Hippocampal formation (tissue), 2 donors: ENCODE data around the gene SLC1A3.

Experiments
- DNase-seq, 2 donors: peaks; one replicate each; lab custom pipeline; 2025; lab: John Stamatoyannopoulos, UW

SLC1A3 gene

DNA sequence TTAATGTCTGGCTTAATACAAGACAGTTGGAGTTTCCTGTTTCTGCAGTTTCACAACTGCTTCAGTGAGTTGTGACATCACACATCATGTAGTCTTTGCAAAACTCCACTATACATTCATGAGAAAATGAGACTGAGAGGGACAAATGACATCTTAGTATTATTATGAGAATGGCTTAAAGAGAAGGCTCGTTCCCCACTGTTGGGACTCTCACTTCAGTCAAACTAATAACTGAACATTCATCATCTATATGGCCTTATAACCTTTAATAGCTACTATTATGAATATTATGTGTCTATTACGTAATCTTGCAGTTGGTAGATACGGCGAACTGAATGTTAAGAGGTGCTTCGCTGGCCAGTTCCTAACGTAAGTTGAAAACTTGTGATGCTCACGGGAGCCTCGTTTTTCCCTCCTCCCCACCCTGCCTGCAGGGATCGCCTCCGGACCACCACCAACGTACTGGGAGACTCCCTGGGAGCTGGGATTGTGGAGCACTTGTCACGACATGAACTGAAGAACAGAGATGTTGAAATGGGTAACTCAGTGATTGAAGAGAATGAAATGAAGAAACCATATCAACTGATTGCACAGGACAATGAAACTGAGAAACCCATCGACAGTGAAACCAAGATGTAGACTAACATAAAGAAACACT is 79.4 kb downstream of the SLC1A3 start:
- no peak for DNase-seq

- no peak for DNase-seq
Measured at GRCh38 chr5:36686881-36687280, 80.5 kb downstream of the SLC1A3 start.

DNA sequence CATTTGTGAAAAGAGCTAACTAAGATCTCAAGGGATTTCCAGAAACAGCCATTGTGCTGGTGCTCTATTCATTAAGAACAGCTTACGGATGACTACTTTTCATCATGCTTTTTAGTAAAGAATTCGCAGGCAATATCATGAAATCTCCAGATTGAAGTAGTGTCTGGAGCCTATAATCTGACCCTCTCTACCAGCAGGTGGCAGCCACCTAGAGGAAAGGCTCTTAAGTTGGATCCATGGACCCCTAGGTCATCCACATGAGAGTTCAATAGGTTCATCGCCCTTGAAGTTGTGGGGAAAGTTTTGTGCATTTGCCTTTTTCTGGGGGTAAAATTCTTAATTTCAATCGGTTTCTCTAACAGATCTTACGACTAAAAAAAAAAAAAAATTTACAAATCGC is 82.3 kb downstream of the SLC1A3 start:
- no peak for DNase-seq

GRCh38 chr5:36689225-36689624 is 82.8 kb downstream of the SLC1A3 start:
- peak in 1 of 2 donors; percentile 22 for DNase-seq

GRCh38 chr5:36690041-36690961 is 83.9 kb downstream of the SLC1A3 start:
- peak; percentile 65 to 70 for DNase-seq

DNA sequence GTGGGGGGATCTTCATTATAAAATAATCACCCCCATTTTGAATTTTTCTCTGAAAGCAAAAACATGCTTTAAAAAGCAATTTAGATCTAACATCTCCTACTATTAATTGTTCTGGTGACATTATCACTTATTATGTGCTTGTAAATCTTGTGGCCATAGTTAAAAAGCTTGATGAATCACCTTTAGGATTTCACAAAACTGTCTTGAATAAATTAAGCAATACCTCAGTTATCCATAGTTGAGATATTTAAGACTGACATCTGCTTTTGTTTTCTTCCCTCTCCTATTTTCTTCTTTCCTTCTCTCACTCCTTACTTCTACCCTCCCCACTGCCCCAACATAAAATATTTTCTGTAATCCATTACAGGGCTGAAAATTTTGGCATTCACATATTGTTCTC is 84.8 kb downstream of the SLC1A3 start:
- no peak for DNase-seq

- no peak for DNase-seq
Measured at GRCh38 chr5:36691696-36692371, 85.4 kb downstream of the SLC1A3 start.

DNA sequence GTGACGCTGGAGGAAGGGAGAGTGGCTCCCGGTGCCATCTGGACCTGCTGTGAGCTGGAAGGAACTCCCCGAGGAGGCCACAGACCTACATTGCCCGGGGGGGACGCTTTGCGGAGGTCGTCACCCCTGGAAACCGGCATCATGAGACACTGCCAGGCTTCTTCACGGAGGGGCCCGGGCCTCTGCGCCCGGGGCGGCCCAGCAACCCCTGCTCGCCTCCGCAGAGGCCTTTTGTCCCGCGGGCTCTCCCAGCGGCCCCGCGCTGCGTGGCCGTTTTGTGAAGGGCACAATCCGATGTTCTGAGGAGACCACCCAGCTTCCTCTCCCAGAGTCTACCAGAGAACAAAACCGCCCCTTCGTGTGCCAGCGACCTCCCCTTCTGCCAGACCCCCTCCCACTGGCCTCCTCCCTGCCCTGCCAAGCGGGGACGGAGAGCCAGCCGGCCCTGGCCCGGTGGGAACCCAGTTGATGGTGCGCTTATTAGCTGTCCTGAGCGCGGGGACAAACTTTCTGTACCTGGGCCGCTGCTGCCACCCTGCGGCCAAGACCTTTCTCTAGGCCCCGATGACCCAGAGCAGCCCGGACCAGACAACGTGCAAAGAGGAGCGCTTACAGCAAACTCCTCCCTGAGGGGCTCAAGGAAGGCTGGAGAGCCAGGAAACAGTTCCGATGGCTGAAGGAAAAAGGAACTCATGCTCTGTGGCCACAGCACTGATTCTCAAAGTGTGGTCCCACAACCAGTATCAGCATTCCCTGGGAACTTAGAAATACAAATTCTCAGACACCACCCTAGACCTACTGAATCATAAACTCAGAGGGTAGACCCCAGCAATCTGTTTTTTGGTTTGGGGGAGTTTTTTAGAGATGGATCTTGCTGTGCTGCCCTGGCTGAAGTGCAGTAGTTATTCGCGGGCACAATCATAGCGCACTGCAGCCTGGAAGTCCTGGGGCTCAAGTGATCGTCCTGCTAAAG is 86.7 kb downstream of the SLC1A3 start:
- DNase-seq: peak; percentile 81 to 82

DNA sequence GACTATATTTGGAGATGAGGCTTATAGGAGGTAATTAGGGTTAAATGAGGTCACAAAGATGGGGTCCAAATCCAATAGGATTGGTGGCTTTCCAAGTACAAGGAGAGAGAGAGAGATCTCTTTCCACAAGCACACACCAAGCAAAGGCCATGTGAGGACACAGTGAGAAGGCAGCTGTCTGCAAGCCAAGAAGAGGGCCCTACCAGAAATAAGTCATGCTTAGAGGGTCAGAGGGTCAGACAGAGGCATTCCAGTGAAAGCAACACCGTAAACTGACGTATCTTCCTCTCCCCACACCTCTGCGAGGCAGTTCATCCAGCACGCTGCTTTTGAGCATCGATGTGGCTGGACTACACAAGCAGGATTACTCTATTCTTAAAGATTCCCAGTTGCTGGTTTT is 87.9 kb downstream of the SLC1A3 start:
- no peak for DNase-seq

GRCh38 chr5:36696059-36696673 is 89.8 kb downstream of the SLC1A3 start:
- DNase-seq: peak in 1 of 2 donors; percentile 30

DNA sequence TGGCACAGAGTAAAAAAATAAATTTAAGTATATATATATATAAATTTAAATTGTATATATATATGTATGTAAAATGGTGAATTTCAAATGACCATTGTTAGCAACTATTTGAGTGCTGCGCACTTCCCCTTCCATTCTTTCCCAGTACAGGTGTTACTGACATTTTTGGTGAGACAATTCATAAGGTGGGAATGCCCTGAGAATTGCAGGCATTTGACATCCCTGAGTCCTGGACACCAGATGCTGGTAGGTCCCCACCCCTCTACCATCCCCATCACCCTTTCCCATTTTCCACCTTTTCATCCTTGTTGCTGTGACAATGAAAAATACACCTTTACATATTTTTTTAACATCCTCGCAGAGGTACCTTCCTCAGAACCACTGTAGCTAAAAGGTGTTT is 91.6 kb downstream of the SLC1A3 start:
- no peak for DNase-seq

- DNase-seq: no peak
Measured at GRCh38 chr5:36701085-36701698, 94.8 kb downstream of the SLC1A3 start.

DNA sequence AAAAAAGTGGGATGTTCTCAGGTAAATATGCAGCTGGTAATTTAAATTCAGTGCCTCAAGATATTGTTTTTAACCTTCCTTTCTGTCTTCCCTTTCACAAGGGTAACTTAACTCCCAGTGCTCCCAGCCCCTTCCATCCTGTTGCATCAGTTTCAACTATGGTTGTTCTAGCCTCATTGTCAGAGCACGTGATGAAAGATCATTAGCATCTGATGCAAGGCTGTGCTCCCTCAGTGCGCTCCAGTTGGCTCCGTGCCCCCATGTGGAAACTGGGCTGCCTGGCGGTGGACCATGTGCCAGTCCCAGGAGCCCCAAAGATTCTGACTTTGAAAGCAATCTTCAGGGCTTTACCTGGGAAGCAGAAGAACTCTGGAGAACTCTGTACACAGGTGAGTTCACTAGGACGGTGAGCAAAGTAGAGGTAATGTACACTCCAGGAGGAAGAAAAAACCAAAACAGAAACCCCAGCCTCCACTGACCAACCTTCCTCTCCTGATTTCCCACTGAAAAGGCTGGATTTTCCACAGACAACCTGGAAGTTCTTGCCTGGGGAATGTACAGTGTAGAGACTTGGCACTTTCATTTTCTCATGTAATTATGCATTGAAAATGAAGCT is 96.9 kb downstream of the SLC1A3 start:
- no peak for DNase-seq

DNA sequence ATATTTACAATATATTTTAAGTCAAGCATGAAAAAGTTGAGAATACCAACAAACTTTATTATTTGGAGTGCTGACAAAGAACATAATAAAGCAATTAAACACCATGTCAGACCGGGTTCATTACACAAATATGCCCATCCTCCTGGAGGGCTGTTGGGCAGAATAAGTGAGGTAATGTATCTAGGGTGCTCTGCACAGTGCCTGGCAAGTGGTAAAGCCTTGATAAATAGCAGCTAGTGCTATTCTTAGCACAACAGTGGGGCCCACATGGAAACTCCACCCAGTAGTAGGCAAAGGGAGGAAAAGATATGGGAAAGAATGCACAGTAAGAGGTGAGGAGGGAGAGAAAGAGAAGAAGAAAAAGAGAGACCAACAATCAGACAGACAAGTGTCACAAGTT is 97.7 kb downstream of the SLC1A3 start:
- no peak for DNase-seq

GRCh38 chr5:36705055-36705454 is 98.6 kb downstream of the SLC1A3 start:
- no peak for DNase-seq

DNA sequence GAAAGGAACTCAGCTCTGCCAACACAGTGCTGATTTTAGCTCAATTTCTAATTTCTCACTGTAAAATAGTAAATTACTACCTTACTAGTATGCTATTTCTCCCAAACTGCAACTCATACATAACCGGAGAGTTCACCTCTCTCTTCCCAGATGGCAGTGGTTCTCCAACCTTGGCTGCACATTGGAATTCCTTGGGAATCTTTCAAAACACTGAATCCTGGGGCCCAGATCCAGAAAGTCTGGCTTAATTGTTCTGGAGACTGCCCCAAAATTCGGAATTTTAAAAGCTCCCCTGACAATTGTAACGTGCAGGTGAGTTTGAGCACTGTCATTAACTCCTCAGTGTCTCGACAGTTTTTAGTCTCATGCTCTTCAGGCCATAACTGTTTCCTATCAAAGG is 100.3 kb downstream of the SLC1A3 start:
- DNase-seq: no peak

DNA sequence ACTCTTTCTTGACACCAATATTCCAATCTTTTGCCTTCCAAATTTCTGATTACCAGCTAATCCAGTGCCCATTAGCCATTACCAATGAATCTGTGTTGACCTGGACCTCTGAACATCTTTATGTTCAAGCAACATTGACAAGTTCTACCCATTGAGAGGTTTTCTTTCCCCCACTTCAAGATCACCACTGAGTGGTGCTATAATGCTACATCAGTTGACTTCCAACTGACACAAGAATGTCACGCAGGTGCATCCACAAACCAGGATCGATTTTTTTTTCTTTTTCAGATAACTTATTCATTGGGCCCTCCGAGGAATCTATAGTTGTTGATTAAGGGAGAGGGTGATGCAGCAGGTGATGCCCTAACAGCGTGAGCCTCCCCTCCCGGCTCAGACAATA is 102.6 kb downstream of the SLC1A3 start:
- no peak for DNase-seq

DNA sequence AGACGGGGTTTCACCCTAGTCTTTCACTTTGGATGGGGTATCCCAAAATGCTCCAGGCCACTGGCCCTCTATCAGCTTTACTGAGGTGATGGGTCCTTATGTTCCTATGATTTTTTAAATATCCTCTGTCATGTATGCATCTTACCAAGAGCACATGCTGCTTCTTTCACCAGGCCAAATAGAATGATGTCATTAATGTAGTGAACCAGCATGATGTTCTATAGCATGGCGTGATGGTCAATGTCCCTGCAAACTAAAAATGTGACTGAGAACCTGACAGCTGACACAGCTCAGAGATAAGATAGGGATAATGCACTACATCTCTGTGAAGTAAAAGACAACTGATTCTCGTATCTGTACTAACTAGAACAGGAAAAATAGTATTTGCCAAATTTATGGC is 103.6 kb downstream of the SLC1A3 start:
- no peak for DNase-seq

GRCh38 chr5:36712706-36713105 is 106.3 kb downstream of the SLC1A3 start:
- DNase-seq: no peak

DNA sequence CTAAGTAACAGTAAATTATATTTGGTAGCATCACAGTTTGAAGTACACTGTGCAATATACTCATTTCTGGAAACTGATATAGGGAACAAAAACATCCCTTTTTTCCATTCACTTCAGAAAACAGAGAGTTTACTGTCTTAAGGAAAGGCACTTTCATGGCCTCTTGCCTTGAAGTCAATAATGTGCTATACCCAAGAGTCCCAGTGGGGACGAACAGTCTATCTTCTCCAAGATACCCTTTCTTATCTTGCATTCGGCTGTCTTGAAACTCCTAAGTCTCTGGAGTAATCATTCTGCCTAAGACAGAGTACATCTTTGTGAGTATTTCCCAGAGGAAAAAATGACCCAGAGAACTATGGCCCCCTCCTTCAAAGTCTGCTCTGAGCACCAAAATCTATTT is 107.1 kb downstream of the SLC1A3 start:
- DNase-seq: no peak
